Upper lobe of left lung (tissue), 6 donors: ENCODE measurements around the gene PDE1A. TPM values are rescaled to one million over a fixed set of nuclear protein-coding genes. Genes with fewer than 3 reads are reported as not detected.

Source experiments
- ATAC-seq, 2 donors: fragments of 200-7000 bp; cut with Tn5 transposase; one replicate each; pipeline ENCODE4 v1.9.1; 2022; ENCODE audit warnings: mild to moderate bottlenecking in 2 of 2, moderate library complexity in 2 of 2; ENCODE audit not compliant: low FRiP score in 2 of 2
- DNase-seq, 2 donors: peaks; one replicate each; pipeline ENCODE4 v3.0.0-alpha.2; 2019 to 2020
- H3K27ac ChIP-seq, 4 donors: fragments of 200-600 bp; sonication (generic); one replicate each; pipeline ENCODE4 v1.5.1; 2016 to 2019
- H3K27me3 ChIP-seq, 4 donors: fragments of 200-600 bp; sonication (generic); one replicate each; pipeline ENCODE4 v1.5.1; 2017 to 2019
- H3K36me3 ChIP-seq, 4 donors: fragments of 200-600 bp; sonication (generic); one replicate each; pipeline ENCODE4 v1.5.1; 2016 to 2019
- H3K4me1 ChIP-seq, 4 donors: fragments of 200-600 bp; sonication (generic); one replicate each; pipeline ENCODE4 v1.5.1; 2018 to 2019
- H3K4me3 ChIP-seq, 4 donors: fragments of 200-600 bp; sonication (generic); one replicate each; pipeline ENCODE4 v1.5.1; 2017 to 2019; ENCODE audit warnings: mild to moderate bottlenecking in 2 of 4, moderate library complexity in 1 of 4
- H3K9me3 ChIP-seq, 4 donors: fragments of 200-600 bp; sonication (generic); one replicate each; pipeline ENCODE4 v1.5.1; 2018 to 2019
- CTCF ChIP-seq, 6 experiments: fragments of 450-650 bp in 4 of 6; fragments of 200-600 bp in 2 of 6; sonication (generic) in 2 of 6; IDR thresholded peaks; one replicate each; pipeline ENCODE4 v1.5.1; 2016 to 2019; ENCODE audit warnings: antibody characterized with exemption in 6 of 6
- EP300 ChIP-seq, 4 donors: sonication (generic); formaldehyde crosslinking; IDR thresholded peaks; one replicate each; pipeline ENCODE4 v1.5.1; 2017; ENCODE audit warnings: antibody characterized with exemption in 4 of 4, control low read depth in 2 of 4
- POLR2A ChIP-seq, 4 donors: fragments of 450-650 bp; IDR thresholded peaks; one replicate each; pipeline ENCODE4 v1.5.1; 2016 to 2017; ENCODE audit warnings: antibody characterized with exemption in 4 of 4, mild to moderate bottlenecking in 2 of 4
- POLR2AphosphoS5 ChIP-seq, 2 donors: sonication (generic); formaldehyde crosslinking; IDR thresholded peaks; one replicate each; pipeline ENCODE4 v1.5.1; 2017; ENCODE audit warnings: antibody characterized with exemption in 2 of 2
- WGBS, 2 donors: methylation state at CpG; one replicate each; pipeline ENCODE4 v1.1.5; 2017 to 2018; 5-methylcytosine and 5-hydroxymethylcytosine counted together
- total RNA-seq, 6 donors: library from RNA; depleted of rRNA in 4 of 6; stranded (reverse); fragments of >200 nt in 4 of 6; gene quantifications; one replicate each; pipeline versions ENCODE4 v1.1.0 to v1.2.1, GENCODE V29; 2016 to 2021
- donor health status: DM: no; HTN: no; CAD: no; lungs with moderate emphysema.
- donor health status: DM: no; HTN: yes; CAD: no; lungs with severe emphysema.

The PDE1A gene
- total RNA-seq, 6 donors from 2014 or later: 0.67 to 4.3 (median 2.5) TPM

- no peaks in the 10 kb centered on the region for H3K4me1 ChIP-seq
- H3K4me3 ChIP-seq: no peak overlapping the region
- H3K9me3 ChIP-seq: no peaks in the 10 kb centered on the region
- TF ChIP-seq EP300 (IDR thresholded peaks at IDR 0.05): no peak
- TF ChIP-seq CTCF (IDR thresholded peaks at IDR 0.05): no peak
- TF ChIP-seq POLR2AphosphoS5 (IDR thresholded peaks at IDR 0.05): no peak
- no peak for TF ChIP-seq POLR2A (IDR thresholded peaks at IDR 0.05)
- H3K27ac ChIP-seq: no peak overlapping the region
- no peaks in the 10 kb centered on the region for H3K36me3 ChIP-seq
- H3K27me3 ChIP-seq: no peaks in the 10 kb centered on the region
- ATAC-seq (no peak), DNase-seq (no peak)
- WGBS, 2 donors: 87 to 93% methylated on average over 2 of the region's 2 CpGs
These were observed 198.1 kb downstream of the PDE1A start for GRCh38 chr2:182228741-182229140.

- ATAC-seq (no peak), DNase-seq (no peak)
- TF ChIP-seq POLR2A (IDR thresholded peaks at IDR 0.05) (no peak), CTCF (IDR thresholded peaks at IDR 0.05) (no peak), POLR2AphosphoS5 (IDR thresholded peaks at IDR 0.05) (no peak), EP300 (IDR thresholded peaks at IDR 0.05) (no peak)
- H3K27me3 ChIP-seq: no peaks in the 10 kb centered on the region
- H3K9me3 ChIP-seq: no peaks in the 10 kb centered on the region
- H3K4me3 ChIP-seq: no peak overlapping the region
- H3K36me3 ChIP-seq: no peaks in the 10 kb centered on the region
- 38 to 50% methylated on average over 2 of the region's 2 CpGs for WGBS, 2 donors
- H3K4me1 ChIP-seq: no peaks in the 10 kb centered on the region
- no peak overlapping the region for H3K27ac ChIP-seq
These were observed 198.8 kb downstream of the PDE1A start for GRCh38 chr2:182228073-182228473.

GRCh38 chr2:182226807-182227206, 200.0 kb downstream of the PDE1A start:
- Histone ChIP-seq H3K27me3 (no peaks in the 10 kb centered on the region), H3K4me1 (no peaks in the 10 kb centered on the region), H3K27ac (no peak overlapping the region), H3K4me3 (no peak overlapping the region), H3K9me3 (no peaks in the 10 kb centered on the region), H3K36me3 (no peaks in the 10 kb centered on the region)
- TF ChIP-seq EP300 (IDR thresholded peaks at IDR 0.05): no peak
- no peak for TF ChIP-seq POLR2A (IDR thresholded peaks at IDR 0.05)
- TF ChIP-seq CTCF (IDR thresholded peaks at IDR 0.05): no peak
- no peak for TF ChIP-seq POLR2AphosphoS5 (IDR thresholded peaks at IDR 0.05)
- DNase-seq: no peak
- 89 to 90% methylated on average over 4 of the region's 4 CpGs for WGBS, 2 donors
- ATAC-seq: no peak

GRCh38 chr2:182224669-182225068, 202.2 kb downstream of the PDE1A start:
- no peak for ATAC-seq
- 90 to 98% methylated on average over 3 of the region's 3 CpGs for WGBS, 2 donors
- TF ChIP-seq POLR2AphosphoS5 (IDR thresholded peaks at IDR 0.05) (no peak), POLR2A (IDR thresholded peaks at IDR 0.05) (no peak), CTCF (IDR thresholded peaks at IDR 0.05) (no peak), EP300 (IDR thresholded peaks at IDR 0.05) (no peak)

GRCh38 chr2:182220998-182221397, 205.8 kb downstream of the PDE1A start:
- WGBS, 2 donors: 62 to 70% methylated on average over 3 of the region's 3 CpGs
- TF ChIP-seq EP300 (IDR thresholded peaks at IDR 0.05) (no peak), POLR2AphosphoS5 (IDR thresholded peaks at IDR 0.05) (no peak), CTCF (IDR thresholded peaks at IDR 0.05) (no peak), POLR2A (IDR thresholded peaks at IDR 0.05) (no peak)

More at GRCh38 chr2:182224669-182225068, 202.2 kb downstream of the PDE1A start:
- H3K36me3 ChIP-seq: no peaks in the 10 kb centered on the region
- DNase-seq: no peak
- no peak overlapping the region for H3K4me3 ChIP-seq
- H3K4me1 ChIP-seq: no peaks in the 10 kb centered on the region
- no peaks in the 10 kb centered on the region for H3K9me3 ChIP-seq
- H3K27me3 ChIP-seq: no peaks in the 10 kb centered on the region
- H3K27ac ChIP-seq: no peak overlapping the region

More at GRCh38 chr2:182220998-182221397, 205.8 kb downstream of the PDE1A start:
- Histone ChIP-seq H3K4me3 (no peak overlapping the region), H3K4me1 (no peaks in the 10 kb centered on the region), H3K9me3 (no peaks in the 10 kb centered on the region), H3K27me3 (no peaks in the 10 kb centered on the region), H3K36me3 (no peaks in the 10 kb centered on the region), H3K27ac (no peak overlapping the region)
- ATAC-seq: no peak
- DNase-seq: no peak
